Medulla oblongata (tissue), 1 donor: Measurements from ENCODE around the gene VAMP8.

ENCODE experiments used
- DNase-seq: peaks from one replicate; pipeline ENCODE4 v3.0.0-alpha.2; 2015; ENCODE audit errors: extremely low spot score

VAMP8 gene

GRCh38 chr2:85619617-85620016 is 42.2 kb downstream of the VAMP8 start:
- DNase-seq, result no peak

- no peak for DNase-seq
Observed at GRCh38 chr2:85621338-85621737, 44.0 kb downstream of the VAMP8 start.

- no peak for DNase-seq
Observed at GRCh38 chr2:85623991-85624390, 46.6 kb downstream of the VAMP8 start.

- no peak for DNase-seq
Observed at GRCh38 chr2:85628658-85629057, 51.3 kb downstream of the VAMP8 start.

- DNase-seq, result no peak
Observed at GRCh38 chr2:85631316-85631715, 53.9 kb downstream of the VAMP8 start.
